CD4-positive, alpha-beta T cell treated with Interleukin-6 for 4 hours (primary cell): ENCODE data around the gene AMPD1.
A peak's percentile ranks its signal among the peaks of the same experiment; 100 is the strongest.

Experiments used
- DNase-seq: peaks from one replicate; pipeline ENCODE4 v3.0.0-alpha.2; 2020; ENCODE audit warnings: mixed read lengths

Gene AMPD1

DNA sequence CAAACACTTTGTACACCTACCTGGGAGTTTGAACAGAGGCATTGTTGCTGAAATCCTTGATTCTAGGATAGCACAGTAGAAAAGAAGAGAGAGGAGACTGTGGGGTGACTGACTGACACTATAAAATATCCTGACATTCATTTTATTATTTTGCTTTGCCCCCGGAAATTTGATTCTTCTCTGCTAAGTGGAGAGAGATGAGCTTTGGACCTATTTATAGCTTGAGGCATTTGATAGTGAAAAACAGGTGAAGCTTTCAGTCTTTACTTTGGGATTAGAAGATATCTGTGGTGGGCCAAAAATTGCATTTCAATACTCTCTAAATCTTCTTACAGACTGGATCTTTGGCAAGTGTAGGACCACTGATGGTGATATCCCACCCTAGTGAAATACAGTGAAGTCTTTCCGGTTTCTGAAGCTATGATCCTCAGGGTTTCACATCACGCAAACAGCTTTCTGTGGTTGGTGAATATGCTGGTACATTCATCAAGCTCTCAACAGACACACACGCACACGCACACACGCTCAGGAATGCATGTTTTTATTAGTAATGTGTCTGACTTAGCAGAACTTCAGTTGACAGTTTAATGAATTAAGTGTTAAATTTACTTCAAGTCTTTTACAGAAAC is at the start of gene AMPD1:
TSS of gene AMPD1 (minus strand) at position 117 of the 629 bp plus-strand sequence. CDS start at position 42, 75 bp downstream.
- DNase-seq, result no peak

GRCh38 chr1:114741963-114742746 is 46.8 kb upstream of the AMPD1 start:
- DNase-seq, result no peak

DNA sequence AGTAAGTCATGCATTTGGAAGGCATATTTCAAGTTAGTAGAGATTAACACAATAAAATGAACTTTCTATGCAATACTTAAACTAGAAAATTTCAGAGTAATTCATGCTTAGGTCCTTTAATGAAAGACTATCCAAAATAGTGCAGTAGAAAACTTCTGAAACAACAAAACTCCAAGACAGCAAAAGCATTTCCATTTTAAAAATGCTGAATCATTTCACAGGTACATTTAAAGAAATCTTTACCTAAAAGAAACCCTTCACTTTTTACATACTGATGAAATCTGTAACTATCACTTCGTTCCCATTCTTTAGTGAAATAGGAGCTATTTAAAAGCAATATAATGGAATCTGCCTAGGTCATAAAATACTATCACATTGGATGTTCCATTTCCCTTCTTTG is 45.0 kb upstream of the AMPD1 start:
- DNase-seq, result no peak

GRCh38 chr1:114737314-114737849 is 42.0 kb upstream of the AMPD1 start:
- no peak for DNase-seq

GRCh38 chr1:114735479-114735878 is 40.1 kb upstream of the AMPD1 start:
- DNase-seq, result no peak

- no peak for DNase-seq
Observed at GRCh38 chr1:114729782-114730181, 34.4 kb upstream of the AMPD1 start.

DNA sequence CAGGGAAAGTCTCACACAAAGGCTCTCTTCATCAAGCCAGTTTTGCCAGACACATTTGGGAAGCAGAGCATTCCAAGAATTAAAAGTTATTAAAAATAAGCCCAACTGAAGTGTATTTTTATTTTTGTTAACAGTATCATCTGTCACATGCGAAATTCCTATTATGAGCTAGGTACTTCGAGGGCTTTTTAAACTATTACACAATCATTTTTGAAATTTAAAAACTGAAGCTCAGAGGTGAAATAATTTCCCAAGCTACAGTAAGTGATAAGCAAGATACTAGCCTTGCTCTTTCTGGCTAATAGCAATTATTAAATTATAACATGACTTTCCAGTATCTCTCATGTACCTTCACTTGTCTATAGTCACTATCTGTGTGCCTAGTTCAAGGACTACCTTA is 33.2 kb upstream of the AMPD1 start:
- no peak for DNase-seq

DNA sequence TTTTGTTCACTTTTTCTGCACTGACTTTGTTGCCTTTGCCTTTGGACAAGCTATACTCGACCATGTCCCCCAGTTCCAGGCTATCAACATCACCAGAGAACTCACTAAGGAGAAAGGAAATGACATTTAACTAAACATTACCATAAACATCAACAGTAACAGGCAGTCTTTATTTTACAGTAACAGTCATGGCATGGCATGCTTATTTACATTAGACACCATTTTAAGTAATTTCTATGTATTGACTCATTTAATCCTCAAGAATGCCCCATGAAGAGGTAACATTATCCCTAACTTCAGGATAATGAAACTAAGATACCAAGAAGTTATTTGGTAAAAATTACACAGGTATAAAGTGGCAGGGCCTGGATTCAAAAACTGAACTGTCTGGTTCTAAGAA is 29.9 kb upstream of the AMPD1 start:
- DNase-seq, result no peak

- no peak for DNase-seq
Observed at GRCh38 chr1:114723915-114724314, 28.6 kb upstream of the AMPD1 start.

DNA sequence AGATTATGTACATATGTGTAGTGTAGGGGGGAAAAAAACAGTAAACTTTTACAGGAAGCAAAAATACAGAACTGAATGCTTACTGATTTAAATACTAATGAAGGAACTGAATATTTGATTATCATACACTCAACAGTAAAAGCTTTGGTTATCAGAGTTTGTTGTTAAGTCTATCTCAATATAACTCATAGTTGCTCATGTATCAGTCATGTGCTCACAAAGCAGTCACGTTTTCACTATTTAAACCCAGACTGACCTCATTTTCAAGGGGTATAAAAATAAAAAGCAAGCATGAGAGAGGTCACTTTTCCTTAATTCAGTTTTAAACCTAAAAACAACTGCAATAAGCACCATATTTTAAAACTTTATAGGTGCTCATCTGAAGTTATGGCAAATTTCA is 28.1 kb upstream of the AMPD1 start:
- DNase-seq, result no peak

DNA sequence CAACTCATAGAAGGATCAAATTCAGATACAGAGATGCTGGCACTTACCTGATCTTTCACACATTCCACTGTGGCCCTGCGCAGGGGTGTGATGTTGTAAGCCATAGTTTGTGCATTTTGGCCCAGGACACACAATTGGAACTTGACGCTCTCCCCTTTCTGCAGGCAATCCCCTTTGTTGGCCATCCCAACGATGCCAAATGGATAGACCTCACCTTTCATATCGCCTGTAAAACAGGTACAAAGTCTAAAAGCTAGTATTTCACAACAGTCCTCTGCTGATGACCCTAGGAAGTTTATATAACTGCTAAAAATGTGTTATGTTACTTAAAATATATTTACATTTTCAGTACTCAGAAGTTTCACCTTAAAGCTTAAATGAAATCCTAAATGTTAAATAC is 25.1 kb upstream of the AMPD1 start:
- DNase-seq, result no peak

GRCh38 chr1:114719424-114719787 is 24.1 kb upstream of the AMPD1 start:
- DNase-seq, result no peak

- no peak for DNase-seq
Observed at GRCh38 chr1:114718661-114719423, 23.5 kb upstream of the AMPD1 start.

DNA sequence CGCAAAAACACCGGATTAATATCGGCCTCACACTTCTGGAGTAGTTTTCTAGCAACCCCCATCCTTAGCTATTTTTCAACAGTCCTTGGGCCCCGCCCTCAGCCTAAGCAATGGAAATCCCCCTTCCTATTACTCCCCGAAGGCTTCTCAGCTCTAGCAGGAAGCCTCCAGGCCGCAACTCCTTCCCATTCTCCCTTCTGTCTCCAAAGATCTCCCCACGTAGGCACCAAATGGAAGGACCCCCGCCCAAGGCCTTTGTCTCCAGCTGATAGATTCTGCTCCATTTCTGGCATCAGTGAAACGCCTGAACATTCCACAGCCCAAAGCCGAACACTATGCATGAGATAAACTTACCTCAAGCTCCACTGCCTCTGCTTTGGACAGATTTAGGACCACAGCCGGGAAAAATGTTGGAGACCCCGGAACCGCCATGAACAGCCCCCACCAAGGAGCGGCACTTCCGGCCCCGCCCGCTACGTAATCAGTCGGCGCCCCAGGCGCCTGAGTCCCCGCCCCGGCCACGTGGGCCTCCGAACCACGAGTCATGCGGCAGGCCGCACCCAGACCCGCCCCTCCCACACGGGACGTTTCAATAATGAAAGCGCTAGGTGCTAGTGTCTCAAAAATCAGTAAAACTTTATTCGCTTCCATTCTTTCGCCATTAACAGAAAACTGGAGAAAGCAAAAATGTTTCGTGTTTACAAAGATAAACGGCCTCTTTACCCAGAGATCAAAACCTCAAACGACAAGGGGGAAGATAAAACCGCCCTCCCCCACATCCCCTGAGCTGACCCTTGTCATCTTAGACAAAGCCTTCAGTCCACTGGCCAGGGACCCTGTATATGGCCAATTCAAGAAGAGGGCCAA is 21.2 kb upstream of the AMPD1 start, which contains the start of gene NRAS:
TSS of gene NRAS (minus strand) at position 468 of the 867 bp plus-strand sequence. CDS start 611 bp downstream, outside the sequence.
- DNase-seq, result peak; percentile 94

- DNase-seq, result no peak
Observed at GRCh38 chr1:114715952-114716303, 20.6 kb upstream of the AMPD1 start.

GRCh38 chr1:114712977-114713376 is 17.6 kb upstream of the AMPD1 start:
- DNase-seq, result no peak

DNA sequence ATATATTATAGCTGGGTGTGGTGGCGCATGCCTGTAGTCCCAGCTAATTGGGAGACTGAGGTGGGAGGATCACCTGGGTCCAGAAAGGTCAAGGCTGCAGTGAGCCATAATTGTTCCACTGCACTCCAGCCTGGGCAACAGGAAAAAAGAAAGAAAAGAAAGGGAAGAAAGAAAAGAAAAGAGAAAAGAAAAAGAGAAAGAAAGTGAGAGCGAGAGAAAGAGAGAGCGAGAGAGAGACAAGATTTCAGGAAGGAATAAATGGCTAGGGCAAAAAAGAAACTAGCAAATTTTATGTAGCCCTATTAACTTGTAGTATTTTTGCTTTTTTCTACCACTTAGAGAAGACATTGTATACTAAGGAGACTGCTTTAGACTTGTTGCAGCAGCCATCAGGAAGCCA is 15.0 kb upstream of the AMPD1 start:
- DNase-seq, result no peak

- no peak for DNase-seq
Observed at GRCh38 chr1:114707604-114708003, 12.3 kb upstream of the AMPD1 start.

GRCh38 chr1:114703242-114703641 is 7.9 kb upstream of the AMPD1 start:
- no peak for DNase-seq

- DNase-seq, result no peak
Observed at GRCh38 chr1:114702737-114703136, 7.4 kb upstream of the AMPD1 start.

- DNase-seq, result no peak
Observed at GRCh38 chr1:114701931-114702330, 6.6 kb upstream of the AMPD1 start.

- DNase-seq, result no peak
Observed at GRCh38 chr1:114700036-114700600, 4.8 kb upstream of the AMPD1 start.
